Measurements from ENCODE around the gene PJA1. TPM values are rescaled to one million over a fixed set of nuclear protein-coding genes. Genes with fewer than 3 reads are reported as not detected.
A peak's percentile ranks its signal among the peaks of the same experiment; 100 is the strongest.

Gene PJA1
- polyA plus RNA-seq, 2 of the 4 experiments (the other 2 are of a cell fraction), result 19.6 to 20.2 TPM

GRCh38 chrX:69170319-69170718, 5.1 kb upstream of the PJA1 start:
- CTCF ChIA-PET, result interaction anchor here (1.6 kb wide), 1 partner anchor 17 kb away, joined by 4 read pairs; no protein-coding TSS in a partner anchor
- peak; percentile 61 for FAIRE-seq

GRCh38 chrX:69163936-69164741, 1.1 kb downstream of the PJA1 start:
- DNase-seq (ENCODE audit: low read depth in 1 of 2, low spot score in 1 of 2) (no peak), ATAC-seq (peak in 1 of 2 experiments; percentile 53; a peak in 3 of 6 replicates), FAIRE-seq (peak; percentile 32)
- peak overlapping the region; percentile 91 for H3K4me3 ChIP-seq
- no peak for TF ChIP-seq TFCP2L1 (CRISPR knock-in tag; IDR thresholded peaks at IDR 0.05)
- no peak for TF ChIP-seq EHF (CRISPR knock-in tag; IDR thresholded peaks at IDR 0.05)
- no peak for TF ChIP-seq FOSL2 (IDR thresholded peaks at IDR 0.05)
- no peak for TF ChIP-seq FOSL2 (CRISPR knock-in tag; IDR thresholded peaks at IDR 0.05)
- TF ChIP-seq HEYL (CRISPR knock-in tag; IDR thresholded peaks at IDR 0.05), result no peak
- no peak for TF ChIP-seq CHD2 (IDR thresholded peaks at IDR 0.05; ENCODE audit: low read length, partially characterized antibody)
- TF ChIP-seq ATOH8 (CRISPR knock-in tag; IDR thresholded peaks at IDR 0.05; ENCODE audit: low read depth), result no peak
- TF ChIP-seq BHLHE40 (IDR thresholded peaks at IDR 0.05; ENCODE audit: low read depth, low read length), result no peak
- TF ChIP-seq POLR2A (IDR thresholded peaks at IDR 0.05; ENCODE audit: low read length), result no peak
- TF ChIP-seq ZFP36 (IDR thresholded peaks at IDR 0.05; ENCODE audit: borderline replicate concordance, partially characterized antibody), result no peak
- TF ChIP-seq BCL3 (IDR thresholded peaks at IDR 0.05), result no peak
- TF ChIP-seq CTCF (IDR thresholded peaks at IDR 0.05), result no peak
- TF ChIP-seq MAFK (IDR thresholded peaks at IDR 0.05; ENCODE audit: partially characterized antibody), result no peak
- TF ChIP-seq ELK1 (IDR thresholded peaks at IDR 0.05; ENCODE audit: low read depth, low read length), result no peak
- TF ChIP-seq REST (IDR thresholded peaks at IDR 0.05), result no peak
- TF ChIP-seq SMC3 (IDR thresholded peaks at IDR 0.05), result no peak
- TF ChIP-seq KDM5A (IDR thresholded peaks at IDR 0.05), result no peak
- no peak for TF ChIP-seq HOXA7 (CRISPR knock-in tag; IDR thresholded peaks at IDR 0.05)
- TF ChIP-seq USF2 (IDR thresholded peaks at IDR 0.05), result no peak
- peak overlapping the region in 1 of 2 experiments; percentile 97; a peak in 3 of 6 replicates for H3K27ac ChIP-seq
- CTCF ChIA-PET, result interaction anchor here (1.8 kb wide), 1 partner anchor 103 kb away, joined by 3 read pairs; no protein-coding TSS in a partner anchor
- POLR2A ChIA-PET, result interaction anchor here (2.0 kb wide), 1 partner anchor 336 kb away, joined by 13 read pairs; the partner anchor contains the start of gene EFNB1
- H3K9me3 ChIP-seq, result no peaks in the 10 kb centered on the region
- peak overlapping the region; percentile 75 for H3K4me2 ChIP-seq
- 78% methylated on average over 18 of the region's 23 CpGs for whole genome bisulfite sequencing (ENCODE audit: missing lambda C conversion rate)
- no peaks in the 10 kb centered on the region; the same call in 2 of the 3 replicates for H3K4me1 ChIP-seq

More at GRCh38 chrX:69170319-69170718, 5.1 kb upstream of the PJA1 start:
- no peak overlapping the region for H3K27ac ChIP-seq
- POLR2A ChIA-PET, result no interaction called here
- no peak overlapping the region for H3K4me3 ChIP-seq
- DNase-seq (ENCODE audit: low read depth in 1 of 2, low spot score in 1 of 2) (no peak), ATAC-seq (no peak)
- H3K9me3 ChIP-seq, result no peaks in the 10 kb centered on the region
- H3K4me1 ChIP-seq, result no peaks in the 10 kb centered on the region
- no peak overlapping the region for H3K4me2 ChIP-seq
- TF ChIP-seq NPAS2 (CRISPR knock-in tag; IDR thresholded peaks at IDR 0.05; ENCODE audit: borderline replicate concordance), result no peak
- peak; percentile 61 for TF ChIP-seq MAFK (IDR thresholded peaks at IDR 0.05; ENCODE audit: partially characterized antibody)
